Activated naive CD4-positive, alpha-beta T cell (primary cell): Measurements from ENCODE around the gene IDUA.

Experiments
- DNase-seq, 4 experiments: peaks; one replicate each; lab custom pipeline; 2025; lab: John Stamatoyannopoulos, UW

IDUA gene

GRCh38 chr4:1000686-1001260 is 13.9 kb downstream of the IDUA start:
- no peak for DNase-seq

DNA sequence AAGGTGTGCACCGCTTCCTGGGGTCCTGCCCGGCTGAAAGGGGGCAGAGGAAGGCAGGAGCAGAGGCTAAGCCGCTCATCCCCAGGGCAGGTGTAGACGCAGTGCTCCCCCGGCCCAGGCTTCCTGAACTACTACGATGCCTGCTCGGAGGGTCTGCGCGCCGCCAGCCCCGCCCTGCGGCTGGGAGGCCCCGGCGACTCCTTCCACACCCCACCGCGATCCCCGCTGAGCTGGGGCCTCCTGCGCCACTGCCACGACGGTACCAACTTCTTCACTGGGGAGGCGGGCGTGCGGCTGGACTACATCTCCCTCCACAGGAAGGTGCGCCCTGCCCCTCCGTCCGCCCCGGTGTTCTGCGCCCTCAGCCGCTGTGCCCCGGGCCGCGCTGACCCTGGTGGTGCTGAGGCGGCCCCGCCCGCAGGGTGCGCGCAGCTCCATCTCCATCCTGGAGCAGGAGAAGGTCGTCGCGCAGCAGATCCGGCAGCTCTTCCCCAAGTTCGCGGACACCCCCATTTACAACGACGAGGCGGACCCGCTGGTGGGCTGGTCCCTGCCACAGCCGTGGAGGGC is 14.8 kb downstream of the IDUA start:
- DNase-seq, result no peak

DNA sequence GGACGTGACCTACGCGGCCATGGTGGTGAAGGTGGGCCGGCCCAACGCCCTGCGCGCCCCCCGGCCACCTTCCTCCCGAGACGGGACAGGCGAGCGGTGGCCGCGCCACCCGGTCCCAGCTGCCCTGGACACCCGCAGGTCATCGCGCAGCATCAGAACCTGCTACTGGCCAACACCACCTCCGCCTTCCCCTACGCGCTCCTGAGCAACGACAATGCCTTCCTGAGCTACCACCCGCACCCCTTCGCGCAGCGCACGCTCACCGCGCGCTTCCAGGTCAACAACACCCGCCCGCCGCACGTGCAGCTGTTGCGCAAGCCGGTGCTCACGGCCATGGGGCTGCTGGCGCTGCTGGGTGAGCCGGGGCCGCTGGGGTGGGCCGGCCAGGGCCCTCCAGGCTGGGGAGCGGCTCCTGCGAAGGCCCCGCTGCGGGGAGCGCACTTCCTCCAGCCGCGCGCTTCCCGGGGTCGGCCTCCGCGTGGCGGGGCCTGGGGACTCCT is 15.3 kb downstream of the IDUA start:
- no peak for DNase-seq

DNA sequence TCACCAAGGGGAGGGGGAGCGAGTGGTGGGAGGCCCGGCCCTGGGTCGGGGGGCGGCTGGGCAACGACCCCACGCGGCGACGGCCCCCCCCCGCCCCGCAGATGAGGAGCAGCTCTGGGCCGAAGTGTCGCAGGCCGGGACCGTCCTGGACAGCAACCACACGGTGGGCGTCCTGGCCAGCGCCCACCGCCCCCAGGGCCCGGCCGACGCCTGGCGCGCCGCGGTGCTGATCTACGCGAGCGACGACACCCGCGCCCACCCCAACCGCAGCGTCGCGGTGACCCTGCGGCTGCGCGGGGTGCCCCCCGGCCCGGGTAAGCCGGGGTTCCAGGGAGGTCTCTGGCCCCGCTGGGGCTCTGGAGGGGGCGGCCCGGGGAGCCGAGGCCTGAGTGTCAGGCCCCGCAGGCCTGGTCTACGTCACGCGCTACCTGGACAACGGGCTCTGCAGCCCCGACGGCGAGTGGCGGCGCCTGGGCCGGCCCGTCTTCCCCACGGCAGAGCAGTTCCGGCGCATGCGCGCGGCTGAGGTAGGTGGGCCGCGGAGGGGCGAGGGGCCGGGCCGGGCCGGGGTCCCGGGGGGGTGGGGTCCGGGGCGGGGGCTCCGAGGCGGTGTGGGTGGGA is 15.9 kb downstream of the IDUA start:
- DNase-seq, result no peak

DNA sequence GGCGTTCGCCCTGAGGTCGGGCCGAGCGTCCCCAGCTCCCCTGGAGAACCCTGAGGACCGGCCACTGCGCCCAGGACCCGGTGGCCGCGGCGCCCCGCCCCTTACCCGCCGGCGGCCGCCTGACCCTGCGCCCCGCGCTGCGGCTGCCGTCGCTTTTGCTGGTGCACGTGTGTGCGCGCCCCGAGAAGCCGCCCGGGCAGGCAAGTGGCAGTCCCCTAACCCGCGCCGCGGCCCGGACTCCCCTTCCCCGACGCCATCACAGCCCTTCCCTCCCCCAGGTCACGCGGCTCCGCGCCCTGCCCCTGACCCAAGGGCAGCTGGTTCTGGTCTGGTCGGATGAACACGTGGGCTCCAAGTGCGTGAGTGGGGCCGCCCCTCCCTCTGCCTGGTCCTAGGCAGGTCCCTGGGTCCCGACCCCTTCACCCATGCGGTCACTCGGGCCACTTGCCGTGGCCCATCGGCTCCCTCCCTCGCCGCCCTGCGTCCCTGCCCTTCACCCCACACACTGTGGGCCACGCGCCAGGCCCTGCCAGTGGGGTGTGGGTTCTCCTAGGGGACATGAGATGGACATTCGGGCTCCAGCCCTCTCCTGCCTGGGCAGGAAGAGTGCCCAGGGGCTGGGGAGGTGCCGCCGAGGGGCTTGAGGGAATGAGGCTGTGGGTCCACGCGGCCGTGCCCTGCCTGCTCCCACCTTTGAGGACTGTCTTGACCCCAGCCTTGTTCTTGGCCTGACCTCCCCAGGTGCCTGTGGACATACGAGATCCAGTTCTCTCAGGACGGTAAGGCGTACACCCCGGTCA is 16.6 kb downstream of the IDUA start:
- no peak for DNase-seq

DNA sequence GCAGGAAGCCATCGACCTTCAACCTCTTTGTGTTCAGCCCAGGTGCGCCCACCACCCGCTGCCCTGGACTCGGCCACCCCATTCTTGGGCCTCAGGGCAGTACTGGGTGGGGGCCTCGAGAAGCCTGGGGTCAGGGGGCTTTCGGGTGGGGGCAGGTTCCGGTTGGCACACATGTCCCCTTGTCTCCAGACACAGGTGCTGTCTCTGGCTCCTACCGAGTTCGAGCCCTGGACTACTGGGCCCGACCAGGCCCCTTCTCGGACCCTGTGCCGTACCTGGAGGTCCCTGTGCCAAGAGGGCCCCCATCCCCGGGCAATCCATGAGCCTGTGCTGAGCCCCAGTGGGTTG is 17.2 kb downstream of the IDUA start:
- no peak for DNase-seq

DNA sequence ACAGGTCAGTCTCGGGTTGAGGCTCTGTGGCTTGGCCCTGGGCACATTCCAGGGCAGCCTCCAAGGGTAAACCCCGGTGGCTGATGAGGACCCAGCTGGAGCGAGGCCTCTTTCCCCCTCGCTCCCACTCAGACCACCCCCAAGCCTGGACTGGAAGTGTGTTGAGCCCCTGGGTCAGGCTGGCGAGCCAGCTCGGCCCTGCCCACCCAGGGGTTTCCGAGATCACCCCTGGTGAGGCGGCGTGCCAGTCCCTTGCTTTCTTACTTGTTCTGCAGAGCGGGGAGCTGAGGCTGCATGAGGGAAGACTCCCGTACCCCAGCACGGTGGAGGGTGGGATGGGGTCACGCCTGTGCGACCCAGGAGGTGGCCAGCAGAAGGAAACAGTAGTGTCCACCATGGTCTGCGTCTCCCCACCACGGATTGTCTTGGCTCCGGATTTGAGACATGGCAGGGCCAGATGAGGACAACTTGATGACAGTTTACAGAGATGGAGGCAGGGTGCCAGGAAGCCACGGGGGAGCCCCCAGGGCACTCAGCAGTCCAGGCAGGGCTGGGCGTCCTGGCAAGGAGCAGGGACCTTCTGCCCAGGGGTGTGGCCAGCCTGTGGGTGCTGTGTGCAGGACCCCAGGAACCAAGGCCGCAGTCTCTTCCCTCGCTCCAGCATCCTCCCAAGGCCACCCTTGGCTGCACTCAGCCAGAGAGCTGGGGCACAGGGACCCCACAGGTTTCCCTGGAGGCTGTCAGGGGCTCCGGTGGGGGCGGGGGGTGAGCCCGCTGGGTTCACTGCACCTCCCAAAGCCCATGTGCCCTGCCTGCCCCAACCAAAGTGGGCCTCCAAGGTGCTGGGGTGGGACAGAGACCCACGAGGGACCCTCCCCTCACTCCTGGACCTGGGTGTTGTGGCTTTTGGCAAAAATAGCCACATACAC is 18.0 kb downstream of the IDUA start:
- no peak for DNase-seq

- no peak for DNase-seq
Observed at GRCh38 chr4:1006856-1007255, 20.0 kb downstream of the IDUA start.

- peak in 1 of 4 experiments; percentile 39 for DNase-seq
Observed at GRCh38 chr4:1008840-1009541, 22.1 kb downstream of the IDUA start.

GRCh38 chr4:1009542-1010394 is 22.9 kb downstream of the IDUA start:
- peak; percentile 52 to 74 (median 63) for DNase-seq

GRCh38 chr4:1010395-1011021 is 23.7 kb downstream of the IDUA start:
- peak in 3 of 4 experiments; percentile 36 to 65 (median 42) for DNase-seq

- peak; percentile 58 to 94 (median 82) for DNase-seq
Observed at GRCh38 chr4:1011022-1011665, 24.3 kb downstream of the IDUA start, which contains the start of gene FGFRL1. FGFRL1 (plus strand) TSS chr4:1011626; CDS start chr4:1012486, 860 bp downstream.

GRCh38 chr4:1011666-1012033 is 24.8 kb downstream of the IDUA start:
- no peak for DNase-seq

- peak in 1 of 4 experiments; percentile 17 for DNase-seq
Observed at GRCh38 chr4:1012034-1012739, 25.3 kb downstream of the IDUA start.

DNA sequence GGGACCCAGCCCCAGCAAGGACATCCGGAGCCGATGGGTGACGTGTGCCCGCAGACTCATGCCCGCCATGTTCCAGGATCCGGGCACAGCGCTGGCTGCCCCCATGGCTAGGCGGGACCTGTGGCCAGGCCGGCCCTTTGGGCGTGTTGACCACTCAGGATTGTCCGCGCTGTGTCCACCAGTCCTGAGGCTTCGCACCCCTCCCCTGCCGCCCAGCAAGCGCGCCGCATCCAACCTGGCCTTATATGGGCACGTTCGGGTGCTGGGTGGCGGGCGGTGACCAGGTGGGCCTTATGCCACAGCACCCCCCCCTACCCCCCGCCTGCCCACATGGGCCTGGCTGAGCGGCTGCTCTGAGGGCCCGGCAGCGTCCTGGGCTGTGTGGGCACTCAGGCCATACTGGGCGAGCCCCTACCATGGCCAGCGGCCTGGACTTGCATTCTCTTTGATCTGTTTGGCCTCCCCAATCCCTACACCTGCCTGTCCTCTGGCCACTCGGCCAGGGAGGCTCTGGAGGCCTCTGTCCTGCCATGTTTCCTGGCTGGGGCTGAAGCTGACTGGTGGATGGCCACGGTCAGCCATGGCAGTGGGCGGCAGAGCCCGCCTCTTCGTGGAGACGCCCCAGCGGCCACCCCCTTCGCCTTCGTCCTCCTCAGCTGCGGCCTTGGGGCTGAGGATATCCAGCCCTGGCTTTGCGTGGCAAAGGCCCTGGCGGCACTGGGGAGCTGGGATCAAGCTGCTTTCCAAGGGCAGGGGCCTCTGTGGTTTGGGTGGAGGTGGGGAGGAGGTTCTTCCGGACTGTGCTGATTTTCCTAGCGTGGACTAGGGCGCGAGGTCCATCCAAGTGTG is 26.6 kb downstream of the IDUA start:
- no peak for DNase-seq

DNA sequence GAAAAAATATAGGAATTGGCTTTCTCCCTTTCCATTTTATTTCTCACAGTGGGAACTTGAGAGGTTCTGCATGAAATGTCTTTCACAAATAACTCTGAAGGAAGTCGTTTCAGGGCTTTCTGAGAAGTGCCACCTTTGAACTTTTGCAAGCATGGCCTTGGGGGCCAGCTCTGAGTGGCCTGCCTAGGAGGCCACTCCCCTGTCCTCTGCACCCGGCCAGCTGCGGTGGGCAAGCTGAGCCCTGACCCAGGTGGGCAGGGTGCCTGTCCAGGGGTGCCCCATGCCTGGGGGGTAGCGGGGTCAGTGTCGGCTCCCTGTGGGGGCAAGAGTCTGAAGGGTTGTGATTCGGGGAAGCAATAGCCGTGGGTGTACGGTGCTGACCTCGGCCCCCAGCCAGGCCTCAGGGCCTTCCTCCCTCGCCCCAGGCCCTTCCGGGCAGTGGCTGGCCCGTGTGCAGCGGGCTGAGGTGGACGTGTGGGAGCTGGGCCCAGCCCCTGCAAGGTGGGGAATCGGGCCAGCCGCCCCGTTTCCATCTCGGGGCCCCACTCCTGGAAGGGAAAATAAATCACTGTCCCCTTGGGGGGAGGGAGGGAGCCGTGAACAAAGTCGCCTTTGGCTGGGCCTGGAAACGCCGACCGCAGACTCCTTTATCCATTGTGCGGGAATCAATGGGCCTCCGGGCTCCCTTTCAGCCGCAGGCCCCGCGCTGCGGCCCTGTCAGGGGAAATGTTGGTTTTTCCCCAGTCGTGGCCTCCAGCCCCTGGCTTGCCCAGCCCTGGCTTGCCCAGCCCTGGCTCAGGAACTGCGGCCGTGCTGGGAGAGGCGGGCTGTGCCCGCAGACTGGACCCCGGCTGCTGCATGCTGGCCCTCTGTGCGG is 27.7 kb downstream of the IDUA start:
- no peak for DNase-seq
